ENCODE measurements around the gene GPM6B.

GPM6B gene

GRCh38 chrX:13821738-13822137, 4.8 kb upstream of the GPM6B start:
- no peak for DNase-seq

DNA sequence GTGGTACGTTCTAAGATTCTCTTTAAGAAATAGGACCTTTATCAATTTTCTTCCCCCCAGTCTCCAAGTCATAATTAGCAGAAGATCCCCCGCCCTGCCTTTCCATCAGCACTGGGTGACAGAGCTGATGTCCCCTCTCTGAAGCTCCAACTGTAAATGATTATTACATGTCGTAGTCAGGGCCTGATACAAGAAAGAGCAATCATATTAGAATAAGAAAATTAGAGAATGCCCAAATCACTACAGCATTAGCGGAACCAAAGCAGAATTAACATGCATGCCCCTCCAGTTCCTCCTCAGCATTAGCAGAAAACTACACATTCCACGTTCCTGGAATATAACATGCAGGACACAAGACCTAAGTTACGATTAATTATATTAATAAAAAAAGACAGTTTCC, 717 bp downstream of the GPM6B start:
- no peak for DNase-seq

DNA sequence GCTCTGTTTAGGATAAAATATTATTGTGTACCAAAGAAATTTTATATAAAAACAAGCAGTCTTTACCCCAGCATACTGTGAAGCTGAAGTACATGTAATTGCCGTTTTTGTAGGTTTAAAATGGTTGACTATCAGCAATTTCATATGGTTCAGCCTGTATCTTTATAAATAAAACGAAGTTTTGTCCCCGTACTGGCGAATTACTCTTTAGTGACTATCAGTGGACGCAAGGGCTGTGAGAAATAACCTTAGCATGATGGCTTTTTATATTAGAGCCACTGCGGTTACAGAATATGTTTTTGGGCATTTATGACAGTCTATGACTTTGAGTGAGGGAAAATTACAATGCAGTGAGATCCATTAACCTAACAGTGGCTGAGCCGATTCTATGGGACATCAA, 1.2 kb downstream of the GPM6B start:
- DNase-seq: no peak

- no peak for DNase-seq
Measured at GRCh38 chrX:13808865-13809264, 8.0 kb downstream of the GPM6B start.

- peak; percentile 50 to 84 for DNase-seq
Measured at GRCh38 chrX:13808293-13808692, 8.6 kb downstream of the GPM6B start.

DNA sequence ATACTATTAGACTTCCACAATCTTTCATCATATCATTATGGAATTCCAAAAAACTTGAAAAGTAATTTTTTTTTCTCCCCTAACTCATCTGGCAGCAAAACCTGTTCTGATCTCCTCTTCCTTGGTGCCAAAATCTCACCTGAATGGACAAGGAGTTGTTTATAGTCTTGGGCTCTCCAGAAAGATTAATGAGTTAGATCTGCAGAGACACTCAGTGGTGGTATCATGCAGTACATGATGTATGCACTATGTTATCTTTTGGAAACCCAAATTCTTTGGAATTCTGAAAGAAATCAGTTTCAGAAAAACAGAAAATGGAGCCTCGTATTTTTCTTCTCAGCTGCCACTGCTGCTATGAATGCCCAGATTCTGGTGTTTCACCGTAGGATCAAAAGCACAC, 11.7 kb downstream of the GPM6B start:
- DNase-seq: no peak

DNA sequence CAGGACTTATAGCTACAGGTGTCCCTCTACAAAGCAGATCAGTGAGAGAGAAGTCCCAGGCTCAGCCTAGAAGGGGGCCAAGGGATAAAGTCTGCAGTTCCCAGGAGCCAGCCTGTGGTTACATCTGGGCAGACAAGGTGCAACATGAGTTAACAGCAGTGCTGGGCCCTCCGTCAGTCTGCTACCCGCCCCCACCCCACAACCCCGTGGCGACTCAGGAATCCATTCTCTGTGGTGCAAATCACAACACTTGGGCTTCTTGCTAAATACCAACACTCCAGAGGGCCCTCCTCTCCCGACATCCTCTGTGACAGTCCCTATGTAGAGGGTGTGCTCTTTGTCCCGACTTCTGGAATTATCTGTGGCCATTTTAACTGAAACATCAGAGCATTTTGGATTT, 13.8 kb downstream of the GPM6B start:
- DNase-seq: no peak

GRCh38 chrX:13798184-13798583, 18.7 kb downstream of the GPM6B start:
- DNase-seq: no peak

- no peak for DNase-seq
Measured at GRCh38 chrX:13797512-13797911, 19.4 kb downstream of the GPM6B start.

DNA sequence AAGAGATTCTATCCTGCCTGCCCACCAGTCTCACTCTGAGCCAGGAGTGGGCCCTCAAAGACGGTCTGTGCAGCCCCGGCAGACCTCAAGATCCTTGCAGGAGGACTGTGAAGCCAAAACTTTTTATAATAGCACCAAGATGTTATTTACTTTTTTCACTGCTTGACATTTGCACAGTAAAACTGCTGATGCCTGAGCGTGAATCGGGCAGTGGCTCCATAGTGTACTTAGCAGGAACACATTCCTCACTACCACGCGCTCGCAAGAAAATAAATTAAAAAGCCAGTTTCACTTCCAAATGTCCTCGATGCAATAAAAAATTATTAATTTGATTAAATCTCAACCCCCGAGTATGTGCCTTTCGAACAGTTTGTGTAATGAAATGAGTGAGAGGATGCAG, 22.5 kb downstream of the GPM6B start:
- no peak for DNase-seq

DNA sequence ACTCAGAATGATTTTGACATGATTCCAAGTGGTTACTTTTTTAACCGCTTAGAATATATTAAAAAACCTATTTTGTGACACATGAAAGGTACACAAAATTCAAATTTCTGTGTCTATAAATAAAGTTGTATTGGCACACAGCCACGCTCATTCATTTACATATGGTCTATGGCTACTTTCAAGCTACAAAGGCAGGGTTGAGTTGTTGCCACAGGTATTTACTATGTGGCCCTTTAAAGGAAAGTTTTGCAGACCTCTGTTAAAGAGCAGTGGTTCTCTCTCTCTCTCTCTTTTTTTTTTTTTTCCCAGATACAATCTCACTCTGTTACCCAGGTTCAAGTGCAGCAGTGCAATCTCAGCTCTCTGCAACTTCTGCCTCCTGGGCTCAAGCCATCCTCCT, 23.0 kb downstream of the GPM6B start:
- DNase-seq: no peak

- peak; percentile 16 to 26 for DNase-seq
Measured at GRCh38 chrX:13791559-13791958, 25.3 kb downstream of the GPM6B start.

DNA sequence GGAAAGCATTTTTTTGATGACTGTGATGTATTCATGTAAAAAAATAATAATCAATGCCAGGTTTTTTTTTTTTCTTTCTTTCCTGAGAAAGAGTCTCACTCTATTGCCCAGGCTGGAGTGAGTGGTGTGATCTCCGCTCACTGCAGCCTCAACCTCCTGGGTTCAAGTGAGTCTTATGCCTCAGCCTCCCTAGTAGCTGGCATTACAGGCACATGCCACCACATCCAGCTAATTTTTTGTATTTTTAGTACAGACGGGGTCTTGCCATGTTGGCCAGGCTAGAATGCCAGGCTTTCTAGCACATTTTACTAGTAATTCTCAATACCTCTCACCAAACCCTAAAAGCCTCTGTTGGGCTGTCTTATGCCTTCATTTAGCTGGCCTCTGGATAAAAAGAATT, 25.7 kb downstream of the GPM6B start:
- no peak for DNase-seq

GRCh38 chrX:13790206-13791131, 26.4 kb downstream of the GPM6B start:
- DNase-seq: no peak

DNA sequence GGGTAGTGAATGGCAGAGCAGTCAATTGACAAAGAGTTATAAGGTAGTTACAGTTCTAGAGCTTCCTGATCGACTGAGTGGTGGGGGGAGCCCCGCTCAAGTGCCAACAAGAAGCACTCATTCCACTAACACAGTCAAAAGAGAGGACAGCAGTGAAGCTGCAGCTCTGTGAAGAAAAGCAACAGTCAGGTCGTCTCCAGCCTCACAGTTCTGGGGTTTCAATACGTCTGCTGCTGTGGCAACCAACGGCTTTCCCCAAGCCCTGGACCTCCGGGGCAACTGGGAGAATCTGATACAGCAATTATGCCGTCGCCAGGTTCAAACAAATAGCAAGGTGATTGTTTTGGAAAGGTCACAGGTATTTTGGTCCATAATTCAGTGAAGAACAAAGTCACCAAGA, 30.8 kb downstream of the GPM6B start:
- DNase-seq: peak; percentile 11 to 59

DNA sequence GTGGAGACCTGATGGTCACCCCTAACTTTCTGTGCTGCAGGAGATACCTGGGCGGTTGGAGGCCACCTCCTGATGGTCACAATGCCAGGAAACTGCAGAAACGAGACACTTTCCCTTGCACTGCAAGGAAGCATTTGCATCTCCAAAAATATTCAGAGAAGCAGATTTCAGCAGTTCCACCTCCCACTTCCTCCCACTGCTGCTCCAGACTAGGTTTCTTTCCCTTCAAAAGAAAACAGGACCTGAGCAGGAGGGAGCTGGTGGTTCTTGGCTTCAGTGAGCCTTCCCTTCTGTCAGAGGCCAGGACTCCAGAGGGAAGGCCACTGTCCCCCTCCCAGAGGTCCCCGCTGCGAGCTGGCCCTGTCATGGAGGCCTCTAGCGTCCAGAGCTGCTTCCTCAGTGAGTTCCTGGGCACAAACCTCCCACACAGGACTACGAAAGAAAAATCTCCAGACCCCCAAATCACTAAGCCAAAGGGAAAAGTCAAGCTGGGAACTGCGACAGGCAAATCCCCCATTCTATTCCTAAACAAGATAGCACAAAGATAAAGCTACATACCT, 35.9 kb downstream of the GPM6B start:
- no peak for DNase-seq

DNA sequence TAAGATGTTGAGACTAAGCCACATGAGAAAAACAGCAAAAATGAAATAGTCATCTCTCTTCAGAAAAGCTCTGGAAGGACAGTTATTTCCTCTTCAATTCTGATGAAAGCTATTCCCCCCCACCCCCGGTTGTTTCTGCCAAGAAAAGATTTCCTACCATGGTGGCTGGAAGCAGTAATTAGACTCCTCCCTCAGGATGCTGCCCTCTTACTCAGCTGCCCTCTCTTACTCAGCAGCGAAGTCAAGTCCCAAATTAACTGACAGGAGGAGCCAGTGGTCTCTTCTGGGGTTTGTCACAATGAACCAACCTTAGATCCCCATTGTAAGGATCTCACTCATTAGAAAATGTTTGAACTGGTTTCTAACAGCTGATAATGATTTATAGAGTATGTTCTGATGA, 38.0 kb downstream of the GPM6B start:
- no peak for DNase-seq

DNA sequence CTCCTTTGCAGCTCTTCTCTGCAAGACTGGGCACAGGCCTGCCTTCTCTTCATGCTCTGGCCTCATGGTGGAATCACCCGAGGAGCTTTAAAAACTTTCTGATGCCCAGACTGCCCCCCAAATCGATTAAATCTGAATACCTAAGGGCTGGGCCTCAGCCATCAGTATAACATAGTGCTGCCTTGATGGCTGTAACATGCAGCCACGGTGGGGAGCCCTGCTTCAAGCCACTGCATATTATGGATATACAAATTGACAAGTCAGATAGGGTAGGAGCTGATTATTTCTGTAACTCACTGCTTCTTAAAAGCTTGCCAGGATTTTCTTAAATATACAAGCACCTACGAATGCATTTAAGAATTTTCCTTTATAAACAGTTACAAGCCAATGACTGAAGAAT, 40.5 kb downstream of the GPM6B start:
- no peak for DNase-seq

DNA sequence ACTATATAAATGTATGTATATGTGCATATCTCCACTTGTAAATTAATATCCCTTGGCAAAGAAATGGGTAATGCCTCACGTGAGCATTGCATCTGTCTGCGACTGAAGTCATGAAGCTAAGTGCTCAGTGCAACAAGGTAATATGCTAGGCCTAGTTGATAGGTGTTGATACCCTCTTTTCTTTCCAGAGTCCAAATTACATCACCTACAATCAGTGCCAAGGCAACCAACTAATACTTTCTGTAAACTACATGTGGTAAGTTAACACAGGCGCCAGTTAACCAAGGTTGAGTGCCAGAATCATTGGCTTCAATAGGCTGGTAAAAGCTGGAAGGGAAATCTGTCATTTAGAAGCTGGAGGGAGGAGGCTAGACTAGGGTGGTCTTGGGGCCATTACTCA, 41.1 kb downstream of the GPM6B start:
- no peak for DNase-seq

GRCh38 chrX:13774696-13775095, 42.2 kb downstream of the GPM6B start:
- no peak for DNase-seq

DNA sequence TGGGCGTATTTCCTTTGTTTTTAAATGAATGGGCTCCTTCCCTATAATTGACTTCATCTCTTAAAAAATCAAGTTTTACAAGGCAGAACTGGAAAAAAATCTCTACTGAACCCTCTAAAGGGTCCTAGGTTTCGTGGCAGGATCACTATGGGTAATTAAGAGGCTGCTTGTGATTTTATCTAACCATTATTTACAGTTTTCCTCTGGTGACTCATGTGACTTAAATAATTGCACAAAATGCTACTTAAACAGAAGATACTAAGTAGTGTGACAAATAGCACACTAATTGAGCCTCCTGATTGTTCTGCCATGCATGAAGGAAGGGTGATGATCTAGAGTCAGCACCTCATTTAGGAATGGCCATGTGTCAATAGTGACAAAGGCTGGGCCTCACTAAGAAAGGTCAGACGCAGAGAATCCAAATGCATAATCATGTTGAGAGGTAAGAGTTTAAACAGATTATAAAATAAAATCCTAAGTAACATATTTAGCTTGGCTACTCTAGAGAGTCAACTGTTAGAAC, 46.8 kb downstream of the GPM6B start:
- DNase-seq: peak in 1 of 2 experiments; percentile 48

DNA sequence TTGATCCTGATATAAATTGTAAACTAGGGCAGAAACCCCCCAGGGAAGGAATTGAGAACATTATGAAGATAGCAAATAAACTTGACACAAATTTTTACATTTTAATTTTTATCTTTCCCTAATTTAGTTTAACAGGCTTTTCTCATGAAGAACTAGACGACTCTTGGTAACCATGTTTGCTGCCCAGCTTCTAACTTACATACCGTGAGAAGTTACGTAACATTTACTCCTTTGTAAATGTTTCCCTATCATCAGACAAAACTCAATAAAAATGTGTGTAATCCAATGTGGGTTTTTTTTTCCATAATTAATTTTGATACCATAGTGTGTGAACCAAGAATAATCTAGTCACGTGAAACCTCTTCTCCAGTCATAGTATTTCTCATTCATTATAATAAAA, 48.0 kb downstream of the GPM6B start:
- no peak for DNase-seq

DNA sequence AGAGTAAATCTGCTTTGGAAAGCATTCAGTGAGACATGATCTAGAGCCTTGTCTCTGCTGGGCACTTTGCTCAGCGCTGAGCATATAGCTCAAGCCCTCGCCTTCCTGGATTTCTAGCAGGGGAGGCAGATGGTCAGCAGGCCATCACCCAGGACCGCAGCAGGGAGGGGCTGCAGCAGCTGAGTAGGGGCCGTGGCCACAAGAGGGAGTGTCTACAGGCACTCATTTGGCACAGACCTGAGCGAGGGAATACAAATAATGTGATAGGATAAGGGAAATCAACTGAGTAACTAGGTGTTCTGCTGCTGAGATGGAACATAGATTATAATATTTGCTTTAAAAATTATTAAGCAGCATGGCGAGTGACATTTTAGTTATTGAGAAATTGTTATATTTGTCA, 52.1 kb downstream of the GPM6B start:
- DNase-seq: no peak

- DNase-seq: no peak
Measured at GRCh38 chrX:13764281-13764680, 52.6 kb downstream of the GPM6B start.

GRCh38 chrX:13763489-13763888, 53.4 kb downstream of the GPM6B start:
- no peak for DNase-seq

Data from NCI-H2081 (cell line).